ENCODE results near the gene MYLIP.

MYLIP gene

GRCh38 chr6:16108921-16109658, 19.8 kb upstream of the MYLIP start:
- DNase-seq, result no peak

GRCh38 chr6:16109659-16110305, 19.1 kb upstream of the MYLIP start:
- no peak for DNase-seq

- no peak for DNase-seq
Measured at GRCh38 chr6:16118825-16119224, 10.1 kb upstream of the MYLIP start.

GRCh38 chr6:16121339-16121738, 7.5 kb upstream of the MYLIP start:
- no peak for DNase-seq

GRCh38 chr6:16122197-16122596, 6.7 kb upstream of the MYLIP start:
- no peak for DNase-seq

- no peak for DNase-seq
Measured at GRCh38 chr6:16124198-16125180, 4.4 kb upstream of the MYLIP start.

- DNase-seq, result no peak
Measured at GRCh38 chr6:16126056-16126455, 2.8 kb upstream of the MYLIP start.

GRCh38 chr6:16126861-16127260, 2.0 kb upstream of the MYLIP start:
- DNase-seq, result no peak

- no peak for DNase-seq
Measured at GRCh38 chr6:16127471-16127870, 1.4 kb upstream of the MYLIP start.

- DNase-seq, result no peak
Measured at GRCh38 chr6:16129623-16130401, 926 bp downstream of the MYLIP start.

- no peak for DNase-seq
Measured at GRCh38 chr6:16130437-16130891, 1.6 kb downstream of the MYLIP start.

- no peak for DNase-seq
Measured at GRCh38 chr6:16130932-16131387, 2.1 kb downstream of the MYLIP start.

- no peak for DNase-seq
Measured at GRCh38 chr6:16132909-16133308, 4.0 kb downstream of the MYLIP start.

GRCh38 chr6:16134430-16134829, 5.5 kb downstream of the MYLIP start:
- no peak for DNase-seq

- DNase-seq, result no peak
Measured at GRCh38 chr6:16135066-16135465, 6.2 kb downstream of the MYLIP start.

GRCh38 chr6:16136091-16136490, 7.2 kb downstream of the MYLIP start:
- no peak for DNase-seq

- no peak for DNase-seq
Measured at GRCh38 chr6:16136621-16137450, 8.0 kb downstream of the MYLIP start.

- no peak for DNase-seq
Measured at GRCh38 chr6:16137451-16137801, 8.5 kb downstream of the MYLIP start.

- no peak for DNase-seq
Measured at GRCh38 chr6:16139556-16139955, 10.7 kb downstream of the MYLIP start.

- DNase-seq, result no peak
Measured at GRCh38 chr6:16140607-16141006, 11.7 kb downstream of the MYLIP start.

GRCh38 chr6:16141514-16141913, 12.6 kb downstream of the MYLIP start:
- no peak for DNase-seq

GRCh38 chr6:16145038-16145437, 16.2 kb downstream of the MYLIP start:
- DNase-seq, result no peak
